GM23338 (cell line): ENCODE measurements around the gene CDC73. TPM values are rescaled to one million over a fixed set of nuclear protein-coding genes. Genes with fewer than 3 reads are reported as not detected.

Experiments used
- ATAC-seq: fragments of 200-7000 bp; cut with Tn5 transposase; 3 replicates; pipeline ENCODE4 v1.9.1; 2020
- DNase-seq: peaks from one replicate; pipeline ENCODE4 v3.0.0-alpha.2; 2015; ENCODE audit warnings: low spot score
- H2AFZ ChIP-seq: fragments of 200-600 bp; sonication (generic); 2 replicates; pipeline ENCODE4 v1.8.0; 2016; ENCODE audit warnings: antibody characterized with exemption, mild to moderate bottlenecking, moderate library complexity
- H3F3A ChIP-seq: fragments of 200-600 bp; sonication (generic); replicated peaks from 2 replicates; pipeline ENCODE4 v1.8.0; 2017; ENCODE audit warnings: antibody characterized with exemption, mixed run types, low read depth
- H3K27ac ChIP-seq: fragments of 200-600 bp; sonication (generic); 2 replicates; pipeline ENCODE4 v1.6.1; 2016; ENCODE audit warnings: low read depth
- H3K27me3 ChIP-seq: fragments of 200-600 bp; sonication (generic); 2 replicates; pipeline ENCODE4 v1.8.0; 2016; ENCODE audit warnings: mild to moderate bottlenecking, mixed run types, moderate library complexity; ENCODE audit not compliant: insufficient read depth
- H3K36me3 ChIP-seq: fragments of 200-600 bp; sonication (generic); 2 replicates; pipeline ENCODE4 v1.8.0; 2016; ENCODE audit warnings: mild to moderate bottlenecking; ENCODE audit not compliant: insufficient read depth
- H3K4me1 ChIP-seq: fragments of 200-600 bp; sonication (generic); 2 replicates; pipeline ENCODE4 v1.8.0; 2016; ENCODE audit warnings: mild to moderate bottlenecking, moderate library complexity; ENCODE audit not compliant: insufficient read depth
- H3K4me2 ChIP-seq: fragments of 200-600 bp; sonication (generic); 2 replicates; pipeline ENCODE4 v1.7.1; 2017; ENCODE audit warnings: mixed run types
- H3K4me3 ChIP-seq: fragments of 200-600 bp; sonication (generic); 2 replicates; pipeline ENCODE4 v1.6.1; 2016; ENCODE audit warnings: mixed run types
- H3K79me2 ChIP-seq: fragments of 200-600 bp; sonication (generic); replicated peaks from 2 replicates; pipeline ENCODE4 v1.8.0; 2017; ENCODE audit warnings: mild to moderate bottlenecking; ENCODE audit not compliant: insufficient read depth
- H3K9me2 ChIP-seq: fragments of 200-600 bp; sonication (generic); 2 replicates; pipeline ENCODE4 v1.8.0; 2017; ENCODE audit not compliant: insufficient read depth
- H4K20me1 ChIP-seq: fragments of 200-600 bp; sonication (generic); replicated peaks from 2 replicates; pipeline ENCODE4 v1.8.0; 2017; ENCODE audit warnings: mild to moderate bottlenecking; ENCODE audit not compliant: insufficient read depth
- H3K27ac Mint-ChIP-seq: 2 replicates; pipeline ENCODE4 v1.8.0; 2020; ENCODE audit warnings: inconsistent platforms, mild to moderate bottlenecking, moderate library complexity, mixed read lengths
- H3K27me3 Mint-ChIP-seq: 3 replicates; pipeline ENCODE4 v1.8.0; 2022; ENCODE audit warnings: low read depth, mild to moderate bottlenecking, moderate library complexity, mixed read lengths, inconsistent platforms; ENCODE audit not compliant: insufficient read depth, poor library complexity
- H3K36me3 Mint-ChIP-seq: 3 replicates; pipeline ENCODE4 v1.8.0; 2021; ENCODE audit warnings: low read depth, mild to moderate bottlenecking, inconsistent platforms, moderate library complexity, mixed read lengths
- H3K4me1 Mint-ChIP-seq: 3 replicates; pipeline ENCODE4 v1.8.0; 2020; ENCODE audit warnings: mild to moderate bottlenecking, inconsistent platforms, mixed read lengths
- H3K4me3 Mint-ChIP-seq: 3 replicates; pipeline ENCODE4 v1.8.0; 2021; ENCODE audit warnings: moderate library complexity, mild to moderate bottlenecking, inconsistent platforms, mixed read lengths
- H3K9me3 Mint-ChIP-seq: 3 replicates; pipeline ENCODE4 v1.8.0; 2020; ENCODE audit warnings: moderate library complexity, mild to moderate bottlenecking, inconsistent platforms, mixed read lengths
- EZH2 ChIP-seq: fragments of 200-600 bp; sonication (generic); IDR thresholded peaks from one replicate; pipeline ENCODE4 v1.8.0; 2017; ENCODE audit warnings: antibody characterized with exemption, mild to moderate bottlenecking, low read depth; ENCODE audit not compliant: unreplicated experiment
- POLR2AphosphoS5 ChIP-seq: IDR thresholded peaks from 2 replicates; pipeline ENCODE4 v1.6.1; 2016; ENCODE audit warnings: antibody characterized with exemption, low read depth
- ZNF331 ChIP-seq: fragments of 250-450 bp; sonication (Bioruptor Pico); IDR thresholded peaks from 2 replicates; pipeline ENCODE4 v1.5.0; 2020; ENCODE audit warnings: low read depth, mild to moderate bottlenecking, moderate library complexity
- polyA plus RNA-seq: library from polyadenylated mRNA; unstranded; fragments of >200 nt; fragmentation: Nextera tagmentation; extraction: Ambion mirVana; gene quantifications from 2 replicates; pipeline ENCODE4 v1.2.1, GENCODE V29; 2016
- total RNA-seq: library from RNA; depleted of rRNA; stranded (reverse); fragments of >200 nt; shearing (Covaris generic); gene quantifications from 2 replicates; pipeline ENCODE4 v1.2.3, GENCODE V29; 2014
- TF ChIP-seq, protein P1 (sequence below): fragments of 250-450 bp; sonication (Bioruptor Pico); IDR thresholded peaks from 2 replicates; pipeline ENCODE4 v1.5.0; 2020; ENCODE audit warnings: mild to moderate bottlenecking, moderate library complexity
- TF ChIP-seq, protein P2 (sequence below): IDR thresholded peaks from one replicate; pipeline ENCODE4 v1.6.1; 2018; ENCODE audit warnings: antibody characterized with exemption; ENCODE audit not compliant: unreplicated experiment
- TF ChIP-seq, protein P3 (sequence below), 2 experiments: fragments of 200-600 bp in 1 of 2; sonication (generic) in 1 of 2; conservative IDR thresholded peaks; 2 replicates each; pipeline versions ENCODE4 v1.5.1 to v1.6.1; 2016 to 2017; ENCODE audit warnings: antibody characterized with exemption in 2 of 2, low read depth in 2 of 2, mild to moderate bottlenecking in 2 of 2, moderate library complexity in 1 of 2

Gene CDC73
- total and polyA plus RNA-seq, 2 experiments from 2014 or later = 40.4 to 63.2 TPM

DNA sequence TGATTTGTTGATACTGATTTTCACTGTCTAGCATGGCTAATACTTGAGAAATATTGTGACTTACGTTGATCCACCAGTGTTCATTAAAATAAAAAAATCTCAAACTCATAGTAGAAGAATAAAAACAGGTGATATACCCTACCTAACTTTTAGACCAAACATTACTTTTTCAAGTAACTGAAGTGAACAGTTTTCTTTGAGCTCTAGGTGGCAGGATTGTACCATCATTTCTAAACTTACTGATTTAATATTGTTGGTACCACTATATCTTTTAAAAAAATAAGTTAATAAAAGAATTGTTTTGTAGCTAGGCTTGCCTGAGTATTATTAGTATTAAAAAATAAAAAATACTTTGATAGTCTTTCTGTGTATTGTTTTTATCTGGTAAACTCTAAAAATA, 21.5 kb downstream of the CDC73 start:
- ATAC-seq (no peak), DNase-seq (no peak)
- Mint-ChIP-seq H3K9me3 (no peaks in the 10 kb centered on the region), H3K36me3 (peaks cover 53% of the 10 kb centered on the region), H3K4me3 (no peak overlapping the region), H3K4me1 (peaks cover 20% of the 10 kb centered on the region; the same call in 2 of the 3 replicates), H3K27me3 (no peaks in the 10 kb centered on the region), H3K27ac (no peak overlapping the region)
- TF ChIP-seq POLR2AphosphoS5 (no peak), EZH2 (no peak), ZNF331 (CRISPR knock-in tag) (no peak)
- TF ChIP-seq, protein P1, sequence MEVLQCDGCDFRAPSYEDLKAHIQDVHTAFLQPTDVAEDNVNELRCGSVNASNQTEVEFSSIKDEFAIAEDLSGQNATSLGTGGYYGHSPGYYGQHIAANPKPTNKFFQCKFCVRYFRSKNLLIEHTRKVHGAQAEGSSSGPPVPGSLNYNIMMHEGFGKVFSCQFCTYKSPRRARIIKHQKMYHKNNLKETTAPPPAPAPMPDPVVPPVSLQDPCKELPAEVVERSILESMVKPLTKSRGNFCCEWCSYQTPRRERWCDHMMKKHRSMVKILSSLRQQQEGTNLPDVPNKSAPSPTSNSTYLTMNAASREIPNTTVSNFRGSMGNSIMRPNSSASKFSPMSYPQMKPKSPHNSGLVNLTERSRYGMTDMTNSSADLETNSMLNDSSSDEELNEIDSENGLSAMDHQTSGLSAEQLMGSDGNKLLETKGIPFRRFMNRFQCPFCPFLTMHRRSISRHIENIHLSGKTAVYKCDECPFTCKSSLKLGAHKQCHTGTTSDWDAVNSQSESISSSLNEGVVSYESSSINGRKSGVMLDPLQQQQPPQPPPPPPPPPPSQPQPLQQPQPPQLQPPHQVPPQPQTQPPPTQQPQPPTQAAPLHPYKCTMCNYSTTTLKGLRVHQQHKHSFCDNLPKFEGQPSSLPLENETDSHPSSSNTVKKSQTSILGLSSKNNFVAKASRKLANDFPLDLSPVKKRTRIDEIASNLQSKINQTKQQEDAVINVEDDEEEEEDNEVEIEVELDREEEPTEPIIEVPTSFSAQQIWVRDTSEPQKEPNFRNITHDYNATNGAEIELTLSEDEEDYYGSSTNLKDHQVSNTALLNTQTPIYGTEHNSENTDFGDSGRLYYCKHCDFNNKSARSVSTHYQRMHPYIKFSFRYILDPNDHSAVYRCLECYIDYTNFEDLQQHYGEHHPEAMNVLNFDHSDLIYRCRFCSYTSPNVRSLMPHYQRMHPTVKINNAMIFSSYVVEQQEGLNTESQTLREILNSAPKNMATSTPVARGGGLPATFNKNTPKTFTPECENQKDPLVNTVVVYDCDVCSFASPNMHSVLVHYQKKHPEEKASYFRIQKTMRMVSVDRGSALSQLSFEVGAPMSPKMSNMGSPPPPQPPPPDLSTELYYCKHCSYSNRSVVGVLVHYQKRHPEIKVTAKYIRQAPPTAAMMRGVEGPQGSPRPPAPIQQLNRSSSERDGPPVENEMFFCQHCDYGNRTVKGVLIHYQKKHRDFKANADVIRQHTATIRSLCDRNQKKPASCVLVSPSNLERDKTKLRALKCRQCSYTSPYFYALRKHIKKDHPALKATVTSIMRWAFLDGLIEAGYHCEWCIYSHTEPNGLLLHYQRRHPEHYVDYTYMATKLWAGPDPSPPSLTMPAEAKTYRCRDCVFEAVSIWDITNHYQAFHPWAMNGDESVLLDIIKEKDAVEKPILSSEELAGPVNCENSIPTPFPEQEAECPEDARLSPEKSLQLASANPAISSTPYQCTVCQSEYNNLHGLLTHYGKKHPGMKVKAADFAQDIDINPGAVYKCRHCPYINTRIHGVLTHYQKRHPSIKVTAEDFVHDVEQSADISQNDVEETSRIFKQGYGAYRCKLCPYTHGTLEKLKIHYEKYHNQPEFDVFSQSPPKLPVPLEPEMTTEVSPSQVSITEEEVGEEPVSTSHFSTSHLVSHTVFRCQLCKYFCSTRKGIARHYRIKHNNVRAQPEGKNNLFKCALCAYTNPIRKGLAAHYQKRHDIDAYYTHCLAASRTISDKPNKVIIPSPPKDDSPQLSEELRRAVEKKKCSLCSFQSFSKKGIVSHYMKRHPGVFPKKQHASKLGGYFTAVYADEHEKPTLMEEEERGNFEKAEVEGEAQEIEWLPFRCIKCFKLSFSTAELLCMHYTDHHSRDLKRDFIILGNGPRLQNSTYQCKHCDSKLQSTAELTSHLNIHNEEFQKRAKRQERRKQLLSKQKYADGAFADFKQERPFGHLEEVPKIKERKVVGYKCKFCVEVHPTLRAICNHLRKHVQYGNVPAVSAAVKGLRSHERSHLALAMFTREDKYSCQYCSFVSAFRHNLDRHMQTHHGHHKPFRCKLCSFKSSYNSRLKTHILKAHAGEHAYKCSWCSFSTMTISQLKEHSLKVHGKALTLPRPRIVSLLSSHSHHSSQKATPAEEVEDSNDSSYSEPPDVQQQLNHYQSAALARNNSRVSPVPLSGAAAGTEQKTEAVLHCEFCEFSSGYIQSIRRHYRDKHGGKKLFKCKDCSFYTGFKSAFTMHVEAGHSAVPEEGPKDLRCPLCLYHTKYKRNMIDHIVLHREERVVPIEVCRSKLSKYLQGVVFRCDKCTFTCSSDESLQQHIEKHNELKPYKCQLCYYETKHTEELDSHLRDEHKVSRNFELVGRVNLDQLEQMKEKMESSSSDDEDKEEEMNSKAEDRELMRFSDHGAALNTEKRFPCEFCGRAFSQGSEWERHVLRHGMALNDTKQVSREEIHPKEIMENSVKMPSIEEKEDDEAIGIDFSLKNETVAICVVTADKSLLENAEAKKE (CRISPR knock-in tag) = no peak
- TF ChIP-seq, protein P2, sequence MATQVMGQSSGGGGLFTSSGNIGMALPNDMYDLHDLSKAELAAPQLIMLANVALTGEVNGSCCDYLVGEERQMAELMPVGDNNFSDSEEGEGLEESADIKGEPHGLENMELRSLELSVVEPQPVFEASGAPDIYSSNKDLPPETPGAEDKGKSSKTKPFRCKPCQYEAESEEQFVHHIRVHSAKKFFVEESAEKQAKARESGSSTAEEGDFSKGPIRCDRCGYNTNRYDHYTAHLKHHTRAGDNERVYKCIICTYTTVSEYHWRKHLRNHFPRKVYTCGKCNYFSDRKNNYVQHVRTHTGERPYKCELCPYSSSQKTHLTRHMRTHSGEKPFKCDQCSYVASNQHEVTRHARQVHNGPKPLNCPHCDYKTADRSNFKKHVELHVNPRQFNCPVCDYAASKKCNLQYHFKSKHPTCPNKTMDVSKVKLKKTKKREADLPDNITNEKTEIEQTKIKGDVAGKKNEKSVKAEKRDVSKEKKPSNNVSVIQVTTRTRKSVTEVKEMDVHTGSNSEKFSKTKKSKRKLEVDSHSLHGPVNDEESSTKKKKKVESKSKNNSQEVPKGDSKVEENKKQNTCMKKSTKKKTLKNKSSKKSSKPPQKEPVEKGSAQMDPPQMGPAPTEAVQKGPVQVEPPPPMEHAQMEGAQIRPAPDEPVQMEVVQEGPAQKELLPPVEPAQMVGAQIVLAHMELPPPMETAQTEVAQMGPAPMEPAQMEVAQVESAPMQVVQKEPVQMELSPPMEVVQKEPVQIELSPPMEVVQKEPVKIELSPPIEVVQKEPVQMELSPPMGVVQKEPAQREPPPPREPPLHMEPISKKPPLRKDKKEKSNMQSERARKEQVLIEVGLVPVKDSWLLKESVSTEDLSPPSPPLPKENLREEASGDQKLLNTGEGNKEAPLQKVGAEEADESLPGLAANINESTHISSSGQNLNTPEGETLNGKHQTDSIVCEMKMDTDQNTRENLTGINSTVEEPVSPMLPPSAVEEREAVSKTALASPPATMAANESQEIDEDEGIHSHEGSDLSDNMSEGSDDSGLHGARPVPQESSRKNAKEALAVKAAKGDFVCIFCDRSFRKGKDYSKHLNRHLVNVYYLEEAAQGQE = no peak
- TF ChIP-seq, protein P3, sequence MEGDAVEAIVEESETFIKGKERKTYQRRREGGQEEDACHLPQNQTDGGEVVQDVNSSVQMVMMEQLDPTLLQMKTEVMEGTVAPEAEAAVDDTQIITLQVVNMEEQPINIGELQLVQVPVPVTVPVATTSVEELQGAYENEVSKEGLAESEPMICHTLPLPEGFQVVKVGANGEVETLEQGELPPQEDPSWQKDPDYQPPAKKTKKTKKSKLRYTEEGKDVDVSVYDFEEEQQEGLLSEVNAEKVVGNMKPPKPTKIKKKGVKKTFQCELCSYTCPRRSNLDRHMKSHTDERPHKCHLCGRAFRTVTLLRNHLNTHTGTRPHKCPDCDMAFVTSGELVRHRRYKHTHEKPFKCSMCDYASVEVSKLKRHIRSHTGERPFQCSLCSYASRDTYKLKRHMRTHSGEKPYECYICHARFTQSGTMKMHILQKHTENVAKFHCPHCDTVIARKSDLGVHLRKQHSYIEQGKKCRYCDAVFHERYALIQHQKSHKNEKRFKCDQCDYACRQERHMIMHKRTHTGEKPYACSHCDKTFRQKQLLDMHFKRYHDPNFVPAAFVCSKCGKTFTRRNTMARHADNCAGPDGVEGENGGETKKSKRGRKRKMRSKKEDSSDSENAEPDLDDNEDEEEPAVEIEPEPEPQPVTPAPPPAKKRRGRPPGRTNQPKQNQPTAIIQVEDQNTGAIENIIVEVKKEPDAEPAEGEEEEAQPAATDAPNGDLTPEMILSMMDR (conservative IDR thresholded peaks at IDR 0.05; ENCODE audit: low read depth in 2 of 2) = peak in 1 of 2 experiments; percentile 49; a peak in 3 of 4 replicates
- Histone ChIP-seq H3K4me3 (no peak overlapping the region), H3K9me2 (no peaks in the 10 kb centered on the region), H3F3A (no peaks in the 10 kb centered on the region), H3K79me2 (peaks cover 20% of the 10 kb centered on the region; the same call in 1 of the 2 replicates), H3K36me3 (peaks cover 13% of the 10 kb centered on the region; the same call in 1 of the 2 replicates), H3K4me1 (peaks cover 4% of the 10 kb centered on the region), H2AFZ (no peak overlapping the region), H3K27me3 (no peaks in the 10 kb centered on the region), H4K20me1 (peaks cover 3% of the 10 kb centered on the region), H3K27ac (no peak overlapping the region), H3K4me2 (no peak overlapping the region)
